B cell (primary cell): Measurements from ENCODE around the gene MYOCOS. TPM values are rescaled to one million over a fixed set of nuclear protein-coding genes. Genes with fewer than 3 reads are reported as not detected.
"Not testable (repeated sequence)": the region's sequence is repeated elsewhere in the genome, so short reads cannot be mapped to it uniquely, and the experiment has no call there.

ENCODE experiments used
- ATAC-seq: fragments of 200-7000 bp; cut with Tn5 transposase; one replicate; pipeline ENCODE4 v1.10.0; 2021; ENCODE audit warnings: low read depth, mild to moderate bottlenecking, moderate number of reproducible peaks, moderate library complexity
- CTCF ChIA-PET: fragments of 350-600 bp; sonication (Branson Sonifier 250); formaldehyde crosslinking; loops from one replicate; lab custom pipeline; 2021; ENCODE audit warnings: antibody characterized with exemption, inconsistent platforms; lab: Charles Lee
- POLR2A ChIA-PET: fragments of 350-600 bp; sonication (Branson Sonifier 250); formaldehyde crosslinking; loops from one replicate; lab custom pipeline; 2021; ENCODE audit warnings: antibody characterized with exemption; lab: Charles Lee
- DNase-seq: peaks from one replicate; pipeline ENCODE4 v3.0.0; 2013
- H2AFZ ChIP-seq: 2 replicates; pipeline ENCODE4 v1.6.1; 2012; ENCODE audit warnings: mild to moderate bottlenecking, low read depth, low read length; ENCODE audit not compliant: insufficient read depth, poor library complexity, severe bottlenecking
- H3K27ac ChIP-seq, 2 donors: 1 replicate in 1 of 2; 2 replicates in 1 of 2; pipeline ENCODE4 v1.5.1; 2012 to 2013; ENCODE audit warnings: low read length in 2 of 2, mild to moderate bottlenecking in 2 of 2, moderate library complexity in 1 of 2
- H3K27me3 ChIP-seq, 4 experiments: fragments of 200-600 bp in 1 of 4; sonication (generic) in 1 of 4; replicated peaks in 1 of 4; 1 replicate in 2 of 4; 2 replicates in 2 of 4; pipeline versions ENCODE4 v1.6.1 to v1.7.0; 2013 to 2016; ENCODE audit warnings: low read length in 3 of 4, mild to moderate bottlenecking in 2 of 4, mixed read lengths in 1 of 4, moderate library complexity in 1 of 4; ENCODE audit not compliant: insufficient read depth in 4 of 4, control insufficient read depth in 3 of 4; ENCODE audit errors: control extremely low read depth in 1 of 4
- H3K36me3 ChIP-seq, 2 experiments: replicated peaks in 1 of 2; 1 replicate in 1 of 2; 2 replicates in 1 of 2; pipeline versions ENCODE4 v1.6.1 to v1.7.1; 2013; ENCODE audit warnings: low read length in 1 of 2; ENCODE audit not compliant: insufficient read depth in 2 of 2, control insufficient read depth in 1 of 2; ENCODE audit errors: control extremely low read depth in 1 of 2, extremely low read depth in 1 of 2
- H3K4me1 ChIP-seq, 2 donors: fragments of 200-600 bp in 1 of 2; sonication (generic) in 1 of 2; 1 replicate in 1 of 2; 2 replicates in 1 of 2; pipeline versions ENCODE4 v1.5.1 to v1.6.1; 2013 to 2017; ENCODE audit warnings: low read length in 2 of 2; ENCODE audit not compliant: control insufficient read depth in 2 of 2, insufficient read depth in 2 of 2
- H3K4me2 ChIP-seq: replicated peaks from 2 replicates; pipeline ENCODE3; 2012; ENCODE audit warnings: mild to moderate bottlenecking, low read depth, low read length; ENCODE audit not compliant: poor library complexity, severe bottlenecking
- H3K4me3 ChIP-seq, 5 experiments: fragments of 200-600 bp in 1 of 5; sonication (generic) in 1 of 5; 1 replicate in 3 of 5; 2 replicates in 2 of 5; pipeline versions ENCODE4 v1.5.1 to v1.7.0; 2011 to 2016; ENCODE audit warnings: low read length in 4 of 5, mild to moderate bottlenecking in 4 of 5, low read depth in 2 of 5, control low read depth in 1 of 5, moderate library complexity in 1 of 5; ENCODE audit not compliant: insufficient read depth in 1 of 5; ENCODE audit errors: control extremely low read depth in 1 of 5, extremely low read depth in 1 of 5
- H3K79me2 ChIP-seq: fragments of 200-600 bp; sonication (generic); one replicate; pipeline ENCODE4 v1.6.0; 2016; ENCODE audit warnings: low read length; ENCODE audit not compliant: control insufficient read depth, insufficient read depth
- H3K9ac ChIP-seq: fragments of 200-600 bp; sonication (generic); 2 replicates; pipeline ENCODE4 v1.6.1; 2017; ENCODE audit warnings: mild to moderate bottlenecking, low read length, moderate library complexity
- H3K9me3 ChIP-seq, 3 donors: one replicate each; pipeline versions ENCODE4 v1.6.1 to v1.7.1; 2013; ENCODE audit warnings: low read length in 2 of 3; ENCODE audit not compliant: control insufficient read depth in 2 of 3, insufficient read depth in 1 of 3; ENCODE audit errors: control extremely low read depth in 1 of 3
- H4K20me1 ChIP-seq: 2 replicates; pipeline ENCODE4 v1.6.0; 2012; ENCODE audit warnings: mild to moderate bottlenecking, low read length; ENCODE audit not compliant: insufficient read depth, control insufficient read depth, poor library complexity, severe bottlenecking
- H3K27ac Mint-ChIP-seq: one replicate; pipeline ENCODE4 v1.8.0; 2021; ENCODE audit warnings: mixed read lengths
- H3K27me3 Mint-ChIP-seq: one replicate; pipeline ENCODE4 v1.8.0; 2021; ENCODE audit warnings: mixed read lengths
- H3K4me1 Mint-ChIP-seq: one replicate; pipeline ENCODE4 v1.8.0; 2021; ENCODE audit warnings: mixed read lengths
- H3K4me3 Mint-ChIP-seq: one replicate; pipeline ENCODE4 v1.8.0; 2021; ENCODE audit warnings: mixed read lengths
- H3K9me3 Mint-ChIP-seq: one replicate; pipeline ENCODE4 v1.8.0; 2022; ENCODE audit warnings: mixed read lengths; ENCODE audit not compliant: insufficient read depth
- CTCF ChIP-seq: fragments of 200-600 bp; IDR thresholded peaks from one replicate; pipeline ENCODE4 v1.8.0; 2022; ENCODE audit warnings: antibody characterized with exemption, mild to moderate bottlenecking
- EZH2 ChIP-seq: IDR thresholded peaks from 2 replicates; pipeline ENCODE4 v1.6.1; 2012; ENCODE audit warnings: borderline replicate concordance, low read depth, mild to moderate bottlenecking, moderate library complexity, low read length; ENCODE audit not compliant: insufficient read depth, poor library complexity, severe bottlenecking
- WGBS: methylation state at CpG from one replicate; pipeline ENCODE4 v1.1.5; 2013; ENCODE audit warnings: missing lambda C conversion rate; ENCODE audit not compliant: insufficient coverage; 5-methylcytosine and 5-hydroxymethylcytosine counted together
- intact Hi-C: fragments of 100-400 bp; cut with micrococcal nuclease; formaldehyde crosslinking; loops from one replicate; pipeline ENCODE4 v1.10.0; 2022
- polyA plus RNA-seq: library from polyadenylated mRNA; depleted of rRNA; stranded (reverse); fragments of >200 nt; gene quantifications from 2 replicates; pipeline ENCODE4 v1.2.3, GENCODE V29; 2012
- total RNA-seq, 2 donors: library from RNA; stranded (reverse); fragments of 120-200 nt in 1 of 2; gene quantifications; 1 replicate in 1 of 2; 2 replicates in 1 of 2; pipeline versions ENCODE4 v1.2.3 to v1.2.4, GENCODE V29; 2013 to 2022

MYOCOS gene
- total and polyA plus RNA-seq, 2 donors (not counting 1 experiment from before 2014, with no cell fraction given) = 0.39 TPM; not detected in 1

GRCh38 chr1:171654942-171655745, 33.1 kb downstream of the MYOCOS start:
- Histone ChIP-seq H3K9ac (no peak overlapping the region), H3K27me3 (peaks cover 0 to 20% (median 2%) of the 10 kb centered on the region in 4 experiments), H3K4me2 (peak overlapping the region; percentile 20), H3K9me3 (no peaks in the 10 kb centered on the region), H3K4me1 (peaks cover 8 to 13% of the 10 kb centered on the region in 2 donors), H2AFZ (peak overlapping the region; percentile 50), H3K79me2 (no peaks in the 10 kb centered on the region), H3K36me3 (no peaks in the 10 kb centered on the region), H3K27ac (no peak overlapping the region), H3K4me3 (peak overlapping the region in 1 of 5 experiments; percentile 5), H4K20me1 (no peaks in the 10 kb centered on the region)
- TF ChIP-seq EZH2 (no peak), CTCF (peak; percentile 63)
- peaks cover 10% of the 10 kb centered on the region for H3K4me1 Mint-ChIP-seq
- no peak overlapping the region for H3K27ac Mint-ChIP-seq
- H3K27me3 Mint-ChIP-seq = peaks cover 46% of the 10 kb centered on the region
- H3K9me3 Mint-ChIP-seq = no peaks in the 10 kb centered on the region
- H3K4me3 Mint-ChIP-seq = peak overlapping the region; percentile 27
- intact Hi-C loops = loop anchor here (2.0 kb wide), 1 partner anchor 330 kb away; no protein-coding TSS in a partner anchor
- WGBS = 24% methylated on average over 24 of the region's 24 CpGs
- CTCF ChIA-PET = interaction anchor here (1.0 kb wide), 1 partner anchor 333 kb away, joined by 3 read pairs; no protein-coding TSS in a partner anchor
- DNase-seq (peak; percentile 42), ATAC-seq (no peak)
- POLR2A ChIA-PET = no interaction called here

GRCh38 chr1:171655746-171656116, 33.7 kb downstream of the MYOCOS start:
- no peak overlapping the region for H3K27ac Mint-ChIP-seq
- 13% methylated on average over 4 of the region's 6 CpGs for WGBS
- peak; percentile 11 for TF ChIP-seq CTCF
- no peak for TF ChIP-seq EZH2
- Histone ChIP-seq H3K4me1 (peaks cover 8 to 13% of the 10 kb centered on the region in 2 donors), H3K9me3 (no peaks in the 10 kb centered on the region), H3K4me2 (peak overlapping the region; percentile 20), H4K20me1 (no peaks in the 10 kb centered on the region), H3K27ac (no peak overlapping the region), H3K27me3 (peaks cover 0 to 20% (median 2%) of the 10 kb centered on the region in 4 experiments), H3K36me3 (no peaks in the 10 kb centered on the region), H3K79me2 (no peaks in the 10 kb centered on the region), H3K9ac (no peak overlapping the region), H2AFZ (peak overlapping the region; percentile 50), H3K4me3 (peak overlapping the region in 1 of 5 experiments; percentile 5)
- H3K4me3 Mint-ChIP-seq = peak overlapping the region; percentile 27
- ChIA-PET CTCF (no interaction called here), POLR2A (no interaction called here)
- no peaks in the 10 kb centered on the region for H3K9me3 Mint-ChIP-seq
- H3K27me3 Mint-ChIP-seq = peaks cover 44% of the 10 kb centered on the region
- ATAC-seq (no peak), DNase-seq (no peak)
- H3K4me1 Mint-ChIP-seq = peaks cover 10% of the 10 kb centered on the region
- intact Hi-C loops = loop anchor here (2.0 kb wide), 1 partner anchor 329 kb away; no protein-coding TSS in a partner anchor

- H3K4me2 ChIP-seq, H3K9ac ChIP-seq, CTCF ChIA-PET, H3K4me1 Mint-ChIP-seq, H4K20me1 ChIP-seq, ATAC-seq, H3K4me3 ChIP-seq, H3K36me3 ChIP-seq, H3K9me3 ChIP-seq, H3K27ac ChIP-seq, H3K79me2 ChIP-seq, H3K9me3 Mint-ChIP-seq, POLR2A ChIA-PET, H3K4me3 Mint-ChIP-seq, intact Hi-C loops, H3K27ac Mint-ChIP-seq, DNase-seq: not testable (repeated sequence)
- 96% methylated on average over 5 of the region's 9 CpGs for WGBS
- Histone ChIP-seq H2AFZ (peak overlapping the region; percentile 50), H3K4me1 (peaks cover 8 to 13% of the 10 kb centered on the region in 2 donors), H3K27me3 (peaks cover 0 to 20% (median 2%) of the 10 kb centered on the region in 4 experiments)
- peaks cover 43% of the 10 kb centered on the region for H3K27me3 Mint-ChIP-seq
Measured at GRCh38 chr1:171656206-171656605, 34.2 kb downstream of the MYOCOS start.
